GM18502 (cell line): Measurements from ENCODE around the gene PLET1.
A peak's percentile ranks its signal among the peaks of the same experiment; 100 is the strongest.

Experiments
- ATAC-seq: cut with Tn5 transposase; IDR thresholded peaks from one replicate; pipeline ENCODE4 v1.9.1; 2021; ENCODE audit warnings: mild to moderate bottlenecking; ENCODE audit not compliant: unreplicated experiment, poor library complexity

Gene PLET1

DNA sequence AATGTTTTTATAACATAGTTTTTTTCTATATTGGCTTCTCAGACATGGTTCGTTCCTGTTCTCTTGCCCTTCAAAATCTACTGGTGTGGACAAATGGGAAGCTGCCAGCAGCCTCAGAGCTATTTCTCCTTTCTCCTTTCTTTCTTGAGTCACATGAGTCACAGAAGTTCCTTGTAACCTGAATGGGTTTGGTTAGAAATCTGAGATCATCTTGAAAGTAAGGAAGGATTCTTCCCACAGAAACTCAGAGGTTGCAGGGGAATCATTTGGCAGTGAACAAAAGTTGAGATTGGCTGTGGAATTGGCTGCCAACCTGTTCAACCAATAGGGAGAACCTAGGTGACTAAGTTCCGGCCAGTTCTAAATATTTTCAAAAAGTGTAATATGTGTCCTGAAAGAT is 12.5 kb downstream of the PLET1 start:
- no peak for ATAC-seq

- ATAC-seq, result no peak
These were observed 13.5 kb downstream of the PLET1 start for GRCh38 chr11:112247201-112247600.

- no peak for ATAC-seq
These were observed 19.2 kb downstream of the PLET1 start for GRCh38 chr11:112241486-112241885.

GRCh38 chr11:112238041-112238440 is 22.6 kb downstream of the PLET1 start:
- no peak for ATAC-seq

GRCh38 chr11:112237451-112237850 is 23.2 kb downstream of the PLET1 start:
- ATAC-seq, result no peak

GRCh38 chr11:112235750-112236390 is 24.8 kb downstream of the PLET1 start:
- ATAC-seq, result no peak

DNA sequence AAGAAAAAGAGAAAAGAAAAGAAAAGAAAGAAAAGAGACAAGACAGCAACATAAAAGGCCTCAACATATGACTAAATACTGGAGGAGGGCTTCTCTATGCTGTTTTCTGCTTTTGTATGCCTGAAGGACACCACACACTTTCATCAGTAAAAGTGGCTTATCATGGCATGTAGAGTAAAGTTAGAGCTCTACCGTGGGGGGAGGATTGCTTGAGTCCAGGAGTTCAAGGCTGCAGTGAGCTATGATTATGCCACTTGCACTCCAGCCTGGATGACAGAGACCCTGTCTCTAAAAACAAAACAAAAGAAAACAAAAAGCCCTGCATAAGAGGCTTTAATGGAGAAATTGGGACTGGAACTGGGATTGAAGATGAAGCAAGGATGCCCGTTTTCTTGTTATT is 28.7 kb downstream of the PLET1 start:
- no peak for ATAC-seq

GRCh38 chr11:112229746-112230433 is 30.8 kb downstream of the PLET1 start:
- no peak for ATAC-seq

- ATAC-seq, result no peak
These were observed 31.5 kb downstream of the PLET1 start for GRCh38 chr11:112229159-112229558.

GRCh38 chr11:112228706-112229105 is 32.0 kb downstream of the PLET1 start:
- ATAC-seq, result no peak

DNA sequence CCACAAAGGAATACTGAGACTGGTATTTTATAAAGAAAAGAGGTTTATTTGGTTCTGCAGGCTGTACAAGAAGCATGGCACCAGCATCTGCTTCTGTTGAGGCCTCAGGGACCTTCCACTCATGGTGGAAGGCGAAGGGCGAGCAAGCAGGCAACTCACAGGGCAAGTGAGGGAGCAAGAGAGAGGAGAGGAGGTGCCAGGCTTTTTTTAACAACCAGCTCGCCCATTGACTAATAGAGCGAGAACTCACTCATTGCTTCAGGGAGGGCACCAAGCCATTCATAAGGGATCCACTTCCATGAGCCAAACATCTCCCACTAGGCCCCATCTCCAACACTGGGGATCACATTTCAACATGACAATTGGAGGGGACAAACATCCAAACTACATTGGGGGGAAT is 33.2 kb downstream of the PLET1 start:
- no peak for ATAC-seq

DNA sequence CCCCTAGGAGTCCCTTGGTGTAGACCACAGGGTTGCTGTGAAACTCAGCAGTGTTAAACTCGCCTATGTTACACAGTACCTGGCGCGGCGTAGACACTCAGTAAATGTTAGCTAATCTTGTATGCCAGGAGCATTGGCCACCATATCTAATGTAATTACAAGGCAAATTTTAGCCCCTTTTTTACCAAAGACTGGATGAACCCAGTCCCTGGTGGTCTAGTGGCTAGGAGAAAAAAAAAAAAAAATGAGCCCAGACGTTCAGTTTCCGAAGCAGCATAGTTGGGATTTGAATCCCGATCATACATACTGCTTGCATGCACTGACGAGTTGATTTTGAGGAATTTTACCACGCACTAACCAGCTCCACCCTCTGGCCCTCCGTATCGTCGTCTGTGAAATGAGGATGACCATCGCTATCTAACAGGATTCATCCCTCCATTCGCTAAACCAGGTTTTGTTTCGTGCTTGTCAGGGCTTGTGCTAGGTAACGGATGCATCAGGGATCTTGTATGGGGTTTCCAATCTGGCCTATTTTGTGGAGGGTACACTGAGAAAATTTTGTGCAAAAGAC is 33.7 kb downstream of the PLET1 start:
- peak; percentile 55 for ATAC-seq

- ATAC-seq, result peak; percentile 96
These were observed 34.4 kb downstream of the PLET1 start, which contains the start of gene PTS for GRCh38 chr11:112226062-112226830. Gene PTS, plus strand, starts transcription at chr11:112226428. Its CDS starts 16 bp downstream, at chr11:112226444.

DNA sequence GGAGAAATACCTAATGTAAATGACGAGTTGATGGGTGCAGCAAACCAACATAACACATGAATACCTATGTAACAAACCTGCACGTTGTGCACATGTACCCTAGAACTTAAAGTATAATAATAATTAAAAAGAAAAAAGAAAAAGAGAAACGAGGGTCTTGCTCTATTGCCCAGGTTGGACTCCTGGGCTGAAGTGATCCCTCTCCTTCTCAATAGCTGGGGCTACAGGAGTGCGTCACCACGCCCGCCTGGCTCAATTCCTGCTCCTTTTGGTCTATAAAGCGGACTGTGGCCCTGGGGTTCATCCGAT is 35.0 kb downstream of the PLET1 start:
- ATAC-seq, result no peak

- no peak for ATAC-seq
These were observed 36.7 kb downstream of the PLET1 start for GRCh38 chr11:112223754-112224532.

GRCh38 chr11:112223121-112223520 is 37.5 kb downstream of the PLET1 start:
- ATAC-seq, result no peak

DNA sequence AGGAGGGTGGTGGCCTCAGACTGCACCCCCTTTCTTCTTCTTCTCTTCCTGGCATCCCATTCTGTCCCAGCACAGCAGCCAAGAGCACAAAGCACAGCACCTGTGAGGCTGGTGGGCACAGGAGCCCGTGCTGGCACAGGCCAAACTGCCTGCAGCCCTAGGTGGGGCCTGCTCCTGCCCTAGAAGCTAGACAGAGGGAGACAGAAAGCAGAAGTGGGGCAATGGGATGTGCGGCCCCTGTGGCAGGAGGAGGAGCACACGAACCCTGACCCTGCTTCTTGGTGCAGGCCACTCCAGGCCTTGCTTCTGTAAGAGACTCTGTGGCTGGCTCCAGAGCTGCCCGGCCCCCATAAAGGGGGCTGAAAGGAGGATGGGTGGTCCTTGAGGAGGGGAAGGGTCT is 38.4 kb downstream of the PLET1 start:
- no peak for ATAC-seq

DNA sequence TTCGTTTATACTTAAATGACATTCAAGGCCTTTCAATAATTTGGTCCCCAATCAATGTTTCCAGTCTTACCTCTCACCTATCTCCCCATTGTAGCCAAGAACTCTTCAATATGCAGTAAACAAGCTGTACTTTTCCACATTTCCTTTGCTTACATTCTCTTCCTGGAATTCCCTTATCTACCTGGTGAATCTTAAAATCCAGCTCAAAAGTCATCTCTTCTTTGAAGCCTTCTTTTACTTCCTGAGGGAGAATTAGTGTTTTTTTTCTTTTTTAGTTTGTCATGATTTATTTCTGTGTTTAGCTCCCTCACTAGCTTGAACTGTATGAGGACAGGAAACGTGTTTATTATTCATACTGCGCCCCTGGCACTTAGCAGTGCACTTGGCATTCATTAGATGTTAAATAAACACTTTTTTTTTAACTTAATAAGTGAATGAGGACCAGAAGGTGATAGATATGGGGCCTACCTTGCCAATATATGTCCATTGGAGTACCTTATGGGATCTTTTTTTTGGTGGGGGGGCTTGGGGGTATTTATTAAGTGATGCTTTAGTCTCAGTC is 39.3 kb downstream of the PLET1 start:
- no peak for ATAC-seq

DNA sequence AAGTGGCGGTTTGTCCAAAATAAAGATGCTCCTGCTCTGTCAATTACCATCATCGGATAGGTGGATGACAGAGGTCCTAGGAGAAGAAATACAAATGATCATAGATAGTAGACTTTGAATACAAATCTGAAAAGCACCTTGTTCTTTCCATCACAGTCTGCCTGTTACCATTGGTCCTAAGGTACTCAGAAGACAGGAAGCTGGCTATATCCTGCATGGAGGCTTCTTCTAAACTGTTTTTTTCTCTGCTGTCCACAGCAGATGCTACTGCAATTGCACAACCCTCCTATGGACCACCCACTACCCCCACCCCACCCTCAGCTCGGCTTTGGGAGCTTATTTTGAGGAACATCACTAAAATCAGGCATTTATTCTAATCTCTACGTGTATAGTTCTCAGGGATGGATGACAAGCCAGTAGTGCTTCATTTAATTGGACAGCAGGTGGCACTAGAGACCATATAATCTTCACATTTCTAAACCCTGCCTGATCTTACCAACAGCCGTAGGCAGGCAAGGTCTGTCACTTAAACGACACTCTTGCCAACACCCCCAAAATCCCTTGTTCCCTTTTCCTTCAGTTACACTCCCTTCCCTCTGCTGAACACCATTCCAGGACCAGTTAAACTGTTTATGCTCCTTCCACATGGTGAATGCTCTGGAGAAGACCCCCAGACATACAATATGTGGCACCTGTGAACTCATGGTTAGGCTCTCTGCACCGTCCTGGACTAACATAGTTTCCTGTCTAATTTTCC is 41.0 kb downstream of the PLET1 start:
- ATAC-seq, result peak; percentile 93
